GM04503 (cell line): ENCODE data around the gene PHLPP1.

Experiments used
- DNase-seq: peaks from one replicate; pipeline ENCODE4 v3.0.0-alpha.2; 2012; ENCODE audit warnings: low read depth

Gene PHLPP1

GRCh38 chr18:62942578-62942977 is 227.2 kb downstream of the PHLPP1 start:
- no peak for DNase-seq

GRCh38 chr18:62944454-62944853 is 229.1 kb downstream of the PHLPP1 start:
- no peak for DNase-seq

GRCh38 chr18:62948788-62949187 is 233.4 kb downstream of the PHLPP1 start:
- no peak for DNase-seq

GRCh38 chr18:62950246-62950645 is 234.9 kb downstream of the PHLPP1 start:
- DNase-seq: no peak

- DNase-seq: no peak
Observed at GRCh38 chr18:62952807-62953206, 237.5 kb downstream of the PHLPP1 start.

- no peak for DNase-seq
Observed at GRCh38 chr18:62953663-62954062, 238.3 kb downstream of the PHLPP1 start.

- no peak for DNase-seq
Observed at GRCh38 chr18:62954366-62954765, 239.0 kb downstream of the PHLPP1 start.

- DNase-seq: no peak
Observed at GRCh38 chr18:62957885-62958472, 242.6 kb downstream of the PHLPP1 start.

GRCh38 chr18:62959481-62959880 is 244.1 kb downstream of the PHLPP1 start:
- DNase-seq: no peak

GRCh38 chr18:62963507-62963906 is 248.2 kb downstream of the PHLPP1 start:
- DNase-seq: no peak

GRCh38 chr18:62964432-62964831 is 249.1 kb downstream of the PHLPP1 start:
- no peak for DNase-seq

- DNase-seq: no peak
Observed at GRCh38 chr18:62967089-62967488, 251.7 kb downstream of the PHLPP1 start.

- DNase-seq: no peak
Observed at GRCh38 chr18:62973689-62974088, 258.3 kb downstream of the PHLPP1 start.

- no peak for DNase-seq
Observed at GRCh38 chr18:62974388-62974787, 259.0 kb downstream of the PHLPP1 start.

- DNase-seq: no peak
Observed at GRCh38 chr18:62974928-62975675, 259.8 kb downstream of the PHLPP1 start.

GRCh38 chr18:62975785-62976184 is 260.4 kb downstream of the PHLPP1 start:
- DNase-seq: no peak

- no peak for DNase-seq
Observed at GRCh38 chr18:62976227-62976626, 260.9 kb downstream of the PHLPP1 start.

- DNase-seq: no peak
Observed at GRCh38 chr18:62977512-62977911, 262.2 kb downstream of the PHLPP1 start.

GRCh38 chr18:62978251-62979049 is 263.1 kb downstream of the PHLPP1 start:
- DNase-seq: no peak

- DNase-seq: peak; percentile 49
Observed at GRCh38 chr18:62979176-62979575, 263.8 kb downstream of the PHLPP1 start.

GRCh38 chr18:62979900-62980299 is 264.6 kb downstream of the PHLPP1 start:
- no peak for DNase-seq

- DNase-seq: no peak
Observed at GRCh38 chr18:62981566-62981965, 266.2 kb downstream of the PHLPP1 start.
